Mesenchymal stem cell (in vitro differentiated cells and primary cell): ENCODE data around the gene NUDT16L1.

Experiments used
- DNase-seq: peaks from one replicate; pipeline ENCODE4 v3.0.0-alpha.2; 2013
- H2AFZ ChIP-seq: one replicate; pipeline ENCODE4 v1.6.1; 2013; ENCODE audit warnings: low read depth, mild to moderate bottlenecking, control low read depth, inconsistent platforms, low read length, moderate library complexity
- H2AK5ac ChIP-seq: 2 replicates; pipeline ENCODE4 v1.6.1; 2013; ENCODE audit warnings: low read length, moderate library complexity, mild to moderate bottlenecking, inconsistent platforms; ENCODE audit not compliant: severe bottlenecking
- H2BK120ac ChIP-seq: one replicate; pipeline ENCODE4 v1.6.1; 2013; ENCODE audit warnings: low read depth, mild to moderate bottlenecking, inconsistent platforms, low read length, moderate library complexity
- H2BK12ac ChIP-seq, 2 experiments: one replicate each; pipeline ENCODE4 v1.6.1; 2013; ENCODE audit warnings: inconsistent platforms in 2 of 2, low read length in 2 of 2, mild to moderate bottlenecking in 2 of 2, moderate library complexity in 2 of 2, control low read depth in 1 of 2
- H2BK15ac ChIP-seq: one replicate; pipeline ENCODE4 v1.6.1; 2013; ENCODE audit warnings: mild to moderate bottlenecking, low read depth, inconsistent platforms; ENCODE audit not compliant: poor library complexity, severe bottlenecking
- H2BK5ac ChIP-seq: 2 replicates; pipeline ENCODE4 v1.6.1; 2013; ENCODE audit warnings: low read depth, mild to moderate bottlenecking, low read length, control low read depth, inconsistent platforms; ENCODE audit not compliant: poor library complexity, severe bottlenecking
- H3K14ac ChIP-seq, 2 experiments: one replicate each; pipeline ENCODE4 v1.6.1; 2013; ENCODE audit warnings: inconsistent platforms in 2 of 2, low read length in 2 of 2, control low read depth in 1 of 2, mild to moderate bottlenecking in 1 of 2, moderate library complexity in 1 of 2
- H3K18ac ChIP-seq, 2 experiments: one replicate each; pipeline ENCODE4 v1.6.1; 2013; ENCODE audit warnings: inconsistent platforms in 2 of 2, low read length in 2 of 2, control low read depth in 1 of 2, low read depth in 1 of 2, mild to moderate bottlenecking in 1 of 2
- H3K23ac ChIP-seq, 2 experiments: one replicate each; pipeline ENCODE4 v1.6.1; 2013; ENCODE audit warnings: inconsistent platforms in 2 of 2, low read length in 2 of 2, mild to moderate bottlenecking in 2 of 2, moderate library complexity in 2 of 2, control low read depth in 1 of 2
- H3K27ac ChIP-seq: 2 replicates; pipeline ENCODE4 v1.5.1; 2013; ENCODE audit warnings: mild to moderate bottlenecking, moderate library complexity, low read length, control low read depth, inconsistent platforms; ENCODE audit not compliant: poor library complexity, severe bottlenecking
- H3K27me3 ChIP-seq, 2 experiments: 2 replicates each; pipeline versions ENCODE4 v1.6.1 to v1.7.0; 2013; ENCODE audit warnings: low read length in 2 of 2, mild to moderate bottlenecking in 2 of 2, moderate library complexity in 2 of 2, control low read depth in 1 of 2, inconsistent platforms in 1 of 2; ENCODE audit not compliant: control insufficient read depth in 1 of 2, insufficient read depth in 1 of 2
- H3K36me3 ChIP-seq, 2 experiments: 2 replicates each; pipeline versions ENCODE4 v1.6.1 to v1.7.0; 2013; ENCODE audit warnings: low read length in 2 of 2, control low read depth in 1 of 2, inconsistent platforms in 1 of 2, low read depth in 1 of 2, mild to moderate bottlenecking in 1 of 2; ENCODE audit not compliant: insufficient read depth in 2 of 2, control insufficient read depth in 1 of 2
- H3K4ac ChIP-seq, 2 experiments: one replicate each; pipeline ENCODE4 v1.6.1; 2013; ENCODE audit warnings: inconsistent platforms in 2 of 2, low read length in 2 of 2, mild to moderate bottlenecking in 2 of 2, moderate library complexity in 2 of 2, control low read depth in 1 of 2, low read depth in 1 of 2
- H3K4me1 ChIP-seq: 2 replicates; pipeline ENCODE4 v1.6.1; 2013; ENCODE audit warnings: low read depth, low read length, control low read depth; ENCODE audit not compliant: control insufficient read depth, insufficient read depth
- H3K4me2 ChIP-seq: 2 replicates; pipeline ENCODE4 v1.6.1; 2013; ENCODE audit warnings: low read length, mild to moderate bottlenecking, inconsistent platforms; ENCODE audit not compliant: poor library complexity, severe bottlenecking
- H3K4me3 ChIP-seq, 2 experiments: 2 replicates each; pipeline versions ENCODE4 v1.5.1 to v1.7.0; 2013; ENCODE audit warnings: low read length in 2 of 2, mild to moderate bottlenecking in 2 of 2, control low read depth in 1 of 2, low read depth in 1 of 2; ENCODE audit not compliant: insufficient read depth in 1 of 2
- H3K79me1 ChIP-seq: replicated peaks from 2 replicates; pipeline ENCODE4 v1.6.1; 2013; ENCODE audit warnings: mild to moderate bottlenecking, control low read depth, low read length, inconsistent platforms; ENCODE audit not compliant: poor library complexity, severe bottlenecking
- H3K9ac ChIP-seq: 2 replicates; pipeline ENCODE4 v1.7.0; 2013; ENCODE audit warnings: mild to moderate bottlenecking, low read length, moderate library complexity
- H3K9me3 ChIP-seq: 2 replicates; pipeline ENCODE4 v1.7.0; 2013; ENCODE audit warnings: mild to moderate bottlenecking, low read length; ENCODE audit not compliant: control insufficient read depth
- H4K8ac ChIP-seq: one replicate; pipeline ENCODE4 v1.6.1; 2013; ENCODE audit warnings: inconsistent platforms, mild to moderate bottlenecking, low read length, moderate library complexity
- H4K91ac ChIP-seq: one replicate; pipeline ENCODE4 v1.6.1; 2013; ENCODE audit warnings: mild to moderate bottlenecking, low read length, inconsistent platforms
- WGBS: methylation state at CpG from one replicate; pipeline ENCODE4 v1.1.7; 2013; ENCODE audit warnings: mixed read lengths; 5-methylcytosine and 5-hydroxymethylcytosine counted together

NUDT16L1 gene

GRCh38 chr16:4696905-4697847 is 3.8 kb downstream of the NUDT16L1 start:
- Histone ChIP-seq H2BK120ac (no peak overlapping the region), H2BK5ac (no peak overlapping the region), H4K91ac (no peak overlapping the region), H3K4me1 (peaks cover 32% of the 10 kb centered on the region), H3K27ac (no peak overlapping the region), H3K9me3 (no peaks in the 10 kb centered on the region), H3K27me3 (no peaks in the 10 kb centered on the region), H4K8ac (no peak overlapping the region), H3K36me3 (peaks cover 64 to 79% of the 10 kb centered on the region in 2 experiments), H3K4ac (no peak overlapping the region), H2BK15ac (no peak overlapping the region), H3K23ac (no peak overlapping the region), H3K79me1 (peaks cover 16% of the 10 kb centered on the region), H2AFZ (no peak overlapping the region), H3K18ac (no peak overlapping the region), H3K9ac (no peak overlapping the region), H2AK5ac (no peak overlapping the region), H3K4me2 (no peak overlapping the region), H2BK12ac (no peak overlapping the region), H3K14ac (no peak overlapping the region), H3K4me3 (no peak overlapping the region)
- no peak for DNase-seq
- WGBS, result 95% methylated on average over 33 of the region's 33 CpGs

GRCh38 chr16:4697848-4698291 is 4.5 kb downstream of the NUDT16L1 start:
- H2AK5ac ChIP-seq, result no peak overlapping the region
- H4K91ac ChIP-seq, result no peak overlapping the region
- H3K27me3 ChIP-seq, result no peaks in the 10 kb centered on the region
- no peak overlapping the region for H3K18ac ChIP-seq
- no peak overlapping the region for H3K4me2 ChIP-seq
- no peak overlapping the region for H3K9ac ChIP-seq
- no peak overlapping the region for H4K8ac ChIP-seq
- no peak overlapping the region for H2BK5ac ChIP-seq
- H3K9me3 ChIP-seq, result no peaks in the 10 kb centered on the region
- no peak overlapping the region for H3K14ac ChIP-seq
- no peak overlapping the region for H2BK15ac ChIP-seq
- peaks cover 17% of the 10 kb centered on the region for H3K79me1 ChIP-seq
- no peak overlapping the region for H2BK12ac ChIP-seq
- no peak overlapping the region for H3K4me3 ChIP-seq
- no peak overlapping the region for H2BK120ac ChIP-seq
- H3K36me3 ChIP-seq, result peaks cover 71 to 77% of the 10 kb centered on the region in 2 experiments
- H2AFZ ChIP-seq, result no peak overlapping the region
- H3K4me1 ChIP-seq, result peaks cover 30% of the 10 kb centered on the region
- no peak for DNase-seq
- WGBS, result 89% methylated on average over 9 of the region's 9 CpGs
- no peak overlapping the region for H3K27ac ChIP-seq
- H3K23ac ChIP-seq, result no peak overlapping the region
- H3K4ac ChIP-seq, result no peak overlapping the region

DNA sequence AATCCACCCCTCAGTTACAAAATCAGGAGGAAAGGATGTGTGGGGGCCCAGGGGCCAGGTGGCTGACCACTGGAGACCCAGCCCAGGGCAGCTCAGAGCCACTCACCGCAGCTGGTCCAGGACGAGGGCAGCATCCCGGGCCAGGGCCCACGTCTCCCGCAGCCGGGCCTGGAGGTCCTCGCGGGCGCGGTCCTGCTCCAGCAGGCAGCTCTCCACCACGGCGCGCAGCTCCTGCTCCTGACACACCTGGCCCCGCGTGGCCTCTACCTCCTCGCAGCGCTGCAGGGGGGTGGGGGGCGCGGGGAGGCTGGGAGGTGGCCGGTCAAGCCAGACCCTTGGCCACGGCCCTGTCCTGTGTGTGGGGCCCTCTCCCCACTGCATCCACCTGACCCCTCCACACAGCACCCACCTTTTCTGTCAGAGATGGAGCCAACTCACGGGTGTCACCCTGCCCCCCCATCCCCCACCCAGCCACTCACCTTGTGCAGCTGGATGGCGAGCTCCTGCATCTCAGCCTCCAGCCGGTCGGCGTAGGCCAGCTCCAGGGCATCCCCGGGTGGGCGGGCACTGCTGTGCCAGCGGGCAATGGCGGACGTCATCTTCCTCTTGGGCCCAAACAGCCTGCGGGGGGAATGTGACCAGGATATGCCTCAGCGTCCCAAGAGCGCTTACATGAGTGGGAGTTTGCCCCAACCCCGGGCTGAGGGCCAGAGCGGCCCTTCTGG is 5.1 kb downstream of the NUDT16L1 start:
- Histone ChIP-seq H3K4ac (no peak overlapping the region), H3K9me3 (no peaks in the 10 kb centered on the region), H3K14ac (no peak overlapping the region), H2AK5ac (no peak overlapping the region), H3K36me3 (peaks cover 74 to 77% of the 10 kb centered on the region in 2 experiments), H3K27ac (no peak overlapping the region), H3K18ac (no peak overlapping the region), H2BK120ac (no peak overlapping the region), H3K4me1 (peaks cover 28% of the 10 kb centered on the region), H2BK15ac (no peak overlapping the region), H3K4me2 (no peak overlapping the region), H3K79me1 (peaks cover 17% of the 10 kb centered on the region), H4K8ac (no peak overlapping the region), H2AFZ (no peak overlapping the region), H2BK12ac (no peak overlapping the region), H4K91ac (no peak overlapping the region), H3K9ac (no peak overlapping the region), H3K27me3 (no peaks in the 10 kb centered on the region), H3K4me3 (no peak overlapping the region), H3K23ac (no peak overlapping the region), H2BK5ac (no peak overlapping the region)
- no peak for DNase-seq
- 97% methylated on average over 36 of the region's 36 CpGs for WGBS

DNA sequence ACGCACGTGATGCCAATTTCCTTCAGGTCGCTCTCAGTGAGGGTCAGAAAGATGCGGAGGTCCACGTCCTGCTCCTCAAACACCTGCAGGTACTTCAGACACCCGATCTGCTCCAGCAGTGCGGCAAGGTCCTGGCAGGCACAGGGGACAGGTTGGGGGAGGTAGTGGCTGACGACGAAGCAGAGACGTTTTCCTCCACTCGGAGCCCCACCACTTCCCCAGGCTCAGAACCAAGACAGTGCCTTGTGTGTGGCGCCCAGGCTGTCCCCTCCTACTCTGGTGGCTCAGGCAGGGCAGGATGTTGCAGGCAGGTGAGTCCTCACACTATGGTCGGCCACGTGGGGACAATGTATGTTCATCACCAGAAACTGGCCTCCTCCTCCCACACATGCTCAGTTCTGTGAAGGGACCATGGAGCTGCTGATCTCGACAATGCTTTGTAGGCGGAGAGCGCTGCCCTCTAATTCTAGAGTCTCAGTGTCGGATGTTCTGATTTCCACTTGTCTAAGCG is 5.7 kb downstream of the NUDT16L1 start:
- Histone ChIP-seq H2BK120ac (no peak overlapping the region), H2BK15ac (no peak overlapping the region), H3K18ac (no peak overlapping the region), H3K23ac (no peak overlapping the region), H2AFZ (no peak overlapping the region), H3K79me1 (peaks cover 21% of the 10 kb centered on the region), H3K4me2 (no peak overlapping the region), H3K27me3 (no peaks in the 10 kb centered on the region), H2AK5ac (no peak overlapping the region), H2BK5ac (no peak overlapping the region), H3K36me3 (peaks cover 79 to 81% of the 10 kb centered on the region in 2 experiments), H4K8ac (no peak overlapping the region), H3K27ac (no peak overlapping the region), H3K4ac (no peak overlapping the region), H3K4me1 (peaks cover 28% of the 10 kb centered on the region), H4K91ac (no peak overlapping the region), H3K4me3 (no peak overlapping the region), H3K14ac (no peak overlapping the region), H3K9me3 (no peaks in the 10 kb centered on the region), H2BK12ac (no peak overlapping the region), H3K9ac (no peak overlapping the region)
- WGBS, result 94% methylated on average over 19 of the region's 19 CpGs
- DNase-seq, result no peak
